ENCODE results near the gene MED9. TPM values are rescaled to one million over a fixed set of nuclear protein-coding genes. Genes with fewer than 3 reads are reported as not detected.
"Not testable (repeated sequence)": the region's sequence is repeated elsewhere in the genome, so short reads cannot be mapped to it uniquely, and the experiment has no call there.

Gene MED9
- 10 to 100 TPM in 5 of 6 donors, 1 to 10 TPM in 1; 8.5 to 31.4 (median 13.9) TPM for total RNA-seq

- no peaks in the 10 kb centered on the region for H3K36me3 ChIP-seq
- H3K4me1 ChIP-seq: peaks cover 20 to 52% (median 26%) of the 10 kb centered on the region in 4 donors
- no peaks in the 10 kb centered on the region for H3K27me3 ChIP-seq
- peak within 1 kb of the TSS; percentile 90 to 95 (median 94) for H3K27ac ChIP-seq
- TF ChIP-seq CTCF (IDR thresholded peaks at IDR 0.05) (peak in 2 of 6 experiments; percentile 9 to 10), POLR2A (IDR thresholded peaks at IDR 0.05) (peak in 2 of 4 donors; percentile 40 to 78), POLR2AphosphoS5 (IDR thresholded peaks at IDR 0.05) (peak; percentile 89 to 92), EP300 (IDR thresholded peaks at IDR 0.05) (peak in 1 of 4 donors; percentile 42)
- ATAC-seq (ENCODE audit: low FRiP score in 2 of 2) (peak; percentile 97 to 99), DNase-seq (peak; percentile 89 to 99)
- peak within 1 kb of the TSS; percentile 74 to 99 (median 96) for H3K4me3 ChIP-seq
- no peaks in the 10 kb centered on the region for H3K9me3 ChIP-seq
- WGBS, 2 donors: 0 to 1% methylated on average over 20 to 22 of the region's 47 CpGs
These were observed at the start of gene MED9 for GRCh38 chr17:17476865-17477467. TSS of gene MED9 (plus strand) at chr17:17477000. CDS start at chr17:17477042, 42 bp downstream.

GRCh38 chr17:17429222-17429621 is 47.6 kb upstream of the MED9 start:
- no peak for TF ChIP-seq POLR2AphosphoS5 (IDR thresholded peaks at IDR 0.05)
- no peak for TF ChIP-seq POLR2A (IDR thresholded peaks at IDR 0.05)
- TF ChIP-seq CTCF (IDR thresholded peaks at IDR 0.05): no peak
- no peak for TF ChIP-seq EP300 (IDR thresholded peaks at IDR 0.05)
- DNase-seq (no peak), ATAC-seq (ENCODE audit: low FRiP score in 2 of 2) (no peak)
- Histone ChIP-seq H3K27me3 (no peaks in the 10 kb centered on the region), H3K4me3 (no peak overlapping the region), H3K4me1 (peaks cover 0 to 12% (median 9%) of the 10 kb centered on the region in 4 donors), H3K9me3 (peaks cover 0 to 4% (median 0%) of the 10 kb centered on the region in 4 donors), H3K36me3 (no peaks in the 10 kb centered on the region), H3K27ac (no peak overlapping the region)
- WGBS, 2 donors: 74 to 77% methylated on average over 2 of the region's 2 CpGs

GRCh38 chr17:17430924-17431323 is 45.9 kb upstream of the MED9 start:
- not testable (repeated sequence) for H3K36me3 ChIP-seq; DNase-seq; ATAC-seq (ENCODE audit: low FRiP score in 2 of 2); H3K9me3 ChIP-seq; H3K27ac ChIP-seq; H3K27me3 ChIP-seq; H3K4me3 ChIP-seq
- WGBS, 2 donors: 96 to 98% methylated on average over 3 to 4 of the region's 4 CpGs
- H3K4me1 ChIP-seq: peaks cover 0 to 12% (median 9%) of the 10 kb centered on the region in 4 donors

- 60 to 62% methylated on average over 6 of the region's 6 CpGs for WGBS, 2 donors
These were observed 45.2 kb upstream of the MED9 start for GRCh38 chr17:17431605-17432004.

More at GRCh38 chr17:17431605-17432004, 45.2 kb upstream of the MED9 start:
- no peaks in the 10 kb centered on the region for H3K36me3 ChIP-seq
- H3K27me3 ChIP-seq: no peaks in the 10 kb centered on the region
- no peak overlapping the region for H3K4me3 ChIP-seq
- no peak overlapping the region for H3K27ac ChIP-seq
- H3K9me3 ChIP-seq: no peaks in the 10 kb centered on the region
- ATAC-seq (ENCODE audit: low FRiP score in 2 of 2) (no peak), DNase-seq (no peak)
- TF ChIP-seq CTCF (IDR thresholded peaks at IDR 0.05) (no peak), POLR2AphosphoS5 (IDR thresholded peaks at IDR 0.05) (no peak), EP300 (IDR thresholded peaks at IDR 0.05) (no peak), POLR2A (IDR thresholded peaks at IDR 0.05) (no peak)
- H3K4me1 ChIP-seq: peaks cover 0 to 12% (median 9%) of the 10 kb centered on the region in 4 donors

All from upper lobe of left lung (tissue), 6 donors.